H1 (cell line): ENCODE data around the gene C1RL. TPM values are rescaled to one million over a fixed set of nuclear protein-coding genes. Genes with fewer than 3 reads are reported as not detected.

Experiments used
- CTCF ChIA-PET: fragments of 300-600 bp; sonication (Branson Sonifier 250); formaldehyde crosslinking; loops from one replicate; lab custom pipeline; 2021; ENCODE audit not compliant: partially characterized antibody; lab: Charles Lee
- POLR2A ChIA-PET: fragments of 300-600 bp; sonication (Branson Sonifier 250); formaldehyde crosslinking; loops from one replicate; lab custom pipeline; 2021; ENCODE audit warnings: inconsistent platforms; ENCODE audit not compliant: partially characterized antibody; lab: Charles Lee
- DNase-seq, 2 experiments: peaks; one replicate each; pipeline versions ENCODE4 v3.0.0 to v3.0.0-alpha.2; 2010 to 2022; ENCODE audit warnings: low spot score in 2 of 2, low read depth in 1 of 2, mixed read lengths in 1 of 2
- FAIRE-seq: peaks from 2 replicates; lab custom pipeline; 2011; peaks lifted over from hg19 to GRCh38; lab: Jason Lieb, UNC
- H2AFZ ChIP-seq: 2 replicates; pipeline ENCODE4 v1.8.1; 2012; ENCODE audit warnings: low read length, inconsistent platforms
- H2AK5ac ChIP-seq: 2 replicates; pipeline ENCODE4 v1.6.1; 2013; ENCODE audit warnings: low read depth, low read length
- H2BK120ac ChIP-seq: replicated peaks from 2 replicates; pipeline ENCODE3; 2013; ENCODE audit warnings: low read depth, low read length, inconsistent platforms
- H2BK12ac ChIP-seq: 2 replicates; pipeline ENCODE4 v1.6.1; 2013; ENCODE audit warnings: low read depth, low read length
- H2BK15ac ChIP-seq: 2 replicates; pipeline ENCODE4 v1.6.1; 2013; ENCODE audit warnings: low read length
- H2BK20ac ChIP-seq: 2 replicates; pipeline ENCODE4 v1.6.1; 2013; ENCODE audit warnings: low read length
- H2BK5ac ChIP-seq: 2 replicates; pipeline ENCODE4 v1.6.1; 2013; ENCODE audit warnings: low read depth, low read length
- H3K14ac ChIP-seq: 2 replicates; pipeline ENCODE4 v1.6.1; 2013; ENCODE audit warnings: inconsistent platforms; ENCODE audit not compliant: insufficient read length
- H3K18ac ChIP-seq: 2 replicates; pipeline ENCODE4 v1.6.1; 2013; ENCODE audit warnings: low read length; ENCODE audit errors: extremely low read depth
- H3K23ac ChIP-seq: 2 replicates; pipeline ENCODE4 v1.6.1; 2013; ENCODE audit warnings: inconsistent platforms; ENCODE audit not compliant: insufficient read length
- H3K23me2 ChIP-seq: 2 replicates; pipeline ENCODE4 v1.6.1; 2013; ENCODE audit warnings: low read depth, low read length
- H3K27ac ChIP-seq: 2 replicates; pipeline ENCODE4 v1.6.1; 2011; ENCODE audit warnings: low read depth, low read length, inconsistent platforms
- H3K27me3 ChIP-seq, 4 experiments: replicated peaks in 1 of 4; 1 replicate in 1 of 4; 2 replicates in 3 of 4; pipeline versions ENCODE4 v1.6.1 to v1.8.1; 2011 to 2013; ENCODE audit warnings: low read length in 3 of 4, mild to moderate bottlenecking in 3 of 4, inconsistent platforms in 2 of 4, mixed read lengths in 2 of 4, moderate library complexity in 1 of 4; ENCODE audit not compliant: control insufficient read depth in 3 of 4, insufficient read depth in 3 of 4; ENCODE audit errors: extremely low read depth in 1 of 4
- H3K36me3 ChIP-seq, 4 experiments: 2 replicates each; pipeline versions ENCODE4 v1.6.1 to v1.8.1; 2011 to 2013; ENCODE audit warnings: mild to moderate bottlenecking in 4 of 4, low read length in 3 of 4, moderate library complexity in 2 of 4, control low read depth in 1 of 4, inconsistent platforms in 1 of 4; ENCODE audit not compliant: insufficient read depth in 4 of 4, control insufficient read depth in 2 of 4
- H3K4ac ChIP-seq: replicated peaks from 2 replicates; pipeline ENCODE3; 2013; ENCODE audit warnings: low read length, low read depth, mixed read lengths, inconsistent platforms; ENCODE audit not compliant: insufficient read length
- H3K4me1 ChIP-seq, 4 experiments: replicated peaks in 1 of 4; 1 replicate in 1 of 4; 2 replicates in 3 of 4; pipeline versions ENCODE4 v1.6.1 to v1.8.1; 2011 to 2013; ENCODE audit warnings: low read length in 3 of 4, inconsistent platforms in 2 of 4, mixed read lengths in 1 of 4; ENCODE audit not compliant: insufficient read depth in 4 of 4, control insufficient read depth in 3 of 4
- H3K4me2 ChIP-seq, 2 experiments: 2 replicates each; pipeline versions ENCODE4 v1.6.1 to v1.8.1; 2011 to 2013; ENCODE audit warnings: low read depth in 2 of 2, low read length in 2 of 2, control low read depth in 1 of 2, inconsistent platforms in 1 of 2, mild to moderate bottlenecking in 1 of 2; ENCODE audit not compliant: insufficient read depth in 1 of 2
- H3K4me3 ChIP-seq, 4 experiments: fragments of 200-600, 300-600 bp in 1 of 4; sonication (generic), shearing (Covaris generic), sonication (Bioruptor Twin) in 1 of 4; 2 replicates each; pipeline versions ENCODE4 v1.5.1 to v1.8.1; 2011 to 2016; ENCODE audit warnings: low read length in 4 of 4, low read depth in 3 of 4, control low read depth in 2 of 4, inconsistent platforms in 2 of 4, mild to moderate bottlenecking in 2 of 4, mixed read lengths in 1 of 4, moderate library complexity in 1 of 4; ENCODE audit not compliant: insufficient read depth in 2 of 4; ENCODE audit errors: extremely low read depth in 1 of 4
- H3K56ac ChIP-seq: replicated peaks from 2 replicates; pipeline ENCODE3; 2013; ENCODE audit warnings: low read depth, mild to moderate bottlenecking, mixed read lengths, low read length, inconsistent platforms; ENCODE audit not compliant: insufficient read length
- H3K79me1 ChIP-seq: 2 replicates; pipeline ENCODE4 v1.6.1; 2013; ENCODE audit warnings: low read depth, low read length, control low read depth
- H3K79me2 ChIP-seq, 2 experiments: 2 replicates each; pipeline versions ENCODE4 v1.6.1 to v1.8.1; 2012 to 2013; ENCODE audit warnings: low read length in 2 of 2, mild to moderate bottlenecking in 2 of 2, inconsistent platforms in 1 of 2; ENCODE audit not compliant: insufficient read depth in 2 of 2, control insufficient read depth in 1 of 2
- H3K9ac ChIP-seq, 4 experiments: replicated peaks in 1 of 4; 1 replicate in 1 of 4; 2 replicates in 3 of 4; pipeline versions ENCODE4 v1.6.1 to v1.8.1; 2011 to 2013; ENCODE audit warnings: low read depth in 3 of 4, low read length in 3 of 4, control low read depth in 2 of 4, mild to moderate bottlenecking in 2 of 4, moderate library complexity in 2 of 4, inconsistent platforms in 1 of 4; ENCODE audit errors: extremely low read depth in 1 of 4
- H3K9me3 ChIP-seq, 2 experiments: 2 replicates each; pipeline versions ENCODE4 v1.6.1 to v1.8.1; 2012 to 2013; ENCODE audit warnings: mild to moderate bottlenecking in 2 of 2, moderate library complexity in 2 of 2, control low read depth in 1 of 2, inconsistent platforms in 1 of 2, low read depth in 1 of 2, low read length in 1 of 2, mixed read lengths in 1 of 2; ENCODE audit not compliant: insufficient read depth in 2 of 2
- H4K20me1 ChIP-seq, 2 experiments: replicated peaks in 1 of 2; 2 replicates each; pipeline versions ENCODE3 to v1.8.1; 2011 to 2013; ENCODE audit warnings: inconsistent platforms in 2 of 2, low read length in 2 of 2, mild to moderate bottlenecking in 1 of 2; ENCODE audit not compliant: insufficient read depth in 2 of 2, control insufficient read depth in 1 of 2
- H4K5ac ChIP-seq: 2 replicates; pipeline ENCODE4 v1.6.1; 2013; ENCODE audit warnings: low read length, low read depth, mixed read lengths, inconsistent platforms; ENCODE audit not compliant: insufficient read length
- H4K8ac ChIP-seq: 2 replicates; pipeline ENCODE4 v1.8.0; 2013; ENCODE audit warnings: mild to moderate bottlenecking, moderate library complexity, low read length, inconsistent platforms; ENCODE audit not compliant: insufficient read depth; ENCODE audit errors: extremely low read depth
- H4K91ac ChIP-seq: replicated peaks from 2 replicates; pipeline ENCODE3; 2013; ENCODE audit warnings: low read length, mixed read lengths, inconsistent platforms; ENCODE audit not compliant: insufficient read length
- SIX5 ChIP-seq: IDR thresholded peaks from 2 replicates; pipeline ENCODE4 v1.6.1; 2011; ENCODE audit warnings: mild to moderate bottlenecking, low read depth, low read length
- TEAD4 ChIP-seq: IDR thresholded peaks from 2 replicates; pipeline ENCODE4 v1.6.1; 2012; ENCODE audit warnings: low read depth, low read length, inconsistent platforms, mixed read lengths
- WGBS, 2 experiments: shearing (Covaris generic) in 1 of 2; methylation state at CpG; one replicate each; pipeline versions ENCODE4 v1.1.6 to v1.1.7; 2013 to 2015; ENCODE audit warnings: low lambda C conversion rate in 2 of 2, mixed read lengths in 2 of 2, inconsistent platforms in 1 of 2, low coverage in 1 of 2, missing lambda C conversion rate in 1 of 2; ENCODE audit not compliant: insufficient replicate concordance in 2 of 2, insufficient coverage in 1 of 2, insufficient read length in 1 of 2; ENCODE audit errors: extremely low coverage in 1 of 2, missing lambda C conversion rate in 1 of 2; 5-methylcytosine and 5-hydroxymethylcytosine counted together
- polyA plus RNA-seq, 7 experiments: library from polyadenylated mRNA; depleted of rRNA in 3 of 7; stranded (reverse) in 5 of 7; unstranded in 2 of 7; fragments of >200 nt in 5 of 7; fragments of 200-250 nt in 2 of 7; gene quantifications; 1 replicate in 5 of 7; 2 replicates in 1 of 7; 4 replicates in 1 of 7; pipeline versions ENCODE4 v1.2.1 to v1.2.3, GENCODE V29; 2011 to 2013; ENCODE audit warnings: missing spikeins in 2 of 7, mixed read lengths in 2 of 7
- total RNA-seq: library from RNA; stranded (reverse); fragmentation: NEBNext Ultra II Directional; extraction: Animal tissue kit (Norgen Biotek cat#: 25700); gene quantifications from 2 replicates; pipeline ENCODE4 v1.2.1, GENCODE V29; 2021

The C1RL gene
- total and polyA plus RNA-seq, 2 of the 8 experiments (the other 6 are each of a cell fraction or from before 2014, with no cell fraction given): 11.4 to 15.5 TPM

- TF ChIP-seq SIX5: no peak
- TF ChIP-seq TEAD4: no peak
These were observed 5.0 kb downstream of the C1RL start for GRCh38 chr12:7103837-7104584.

More at GRCh38 chr12:7103837-7104584, 5.0 kb downstream of the C1RL start:
- Histone ChIP-seq H3K79me2 (no peaks in the 10 kb centered on the region), H3K27ac (no peak overlapping the region), H3K27me3 (no peaks in the 10 kb centered on the region), H3K4me1 (peaks cover 0 to 2% (median under 1%) of the 10 kb centered on the region in 4 experiments; a peak in 1 of 7 replicates), H4K8ac (no peak overlapping the region), H3K18ac (no peak overlapping the region), H2BK15ac (no peak overlapping the region), H4K20me1 (peaks cover 0 to 4% of the 10 kb centered on the region in 2 experiments), H3K9me3 (peaks cover 0 to 3% of the 10 kb centered on the region in 2 experiments; a peak in 2 of 4 replicates), H3K56ac (no peak overlapping the region), H3K4me3 (no peak overlapping the region), H2BK5ac (no peak overlapping the region), H2BK12ac (no peak overlapping the region), H3K79me1 (peaks cover 2% of the 10 kb centered on the region; the same call in 1 of the 2 replicates), H2BK120ac (no peak overlapping the region), H3K4me2 (no peak overlapping the region), H3K9ac (no peak overlapping the region), H3K36me3 (peaks cover 0 to 7% (median 2%) of the 10 kb centered on the region in 4 experiments; a peak in 4 of 8 replicates), H2AFZ (no peak overlapping the region), H3K14ac (no peak overlapping the region), H3K4ac (no peak overlapping the region), H3K23ac (no peak overlapping the region), H2AK5ac (no peak overlapping the region), H4K91ac (no peak overlapping the region), H3K23me2 (peaks cover 4% of the 10 kb centered on the region), H4K5ac (no peak overlapping the region), H2BK20ac (no peak overlapping the region)
- ChIA-PET POLR2A (interaction anchor here (0.6 to 2.7 kb wide), 4 partner anchors 8 to 45 kb away, joined by 3 to 13 read pairs (median 5); partner anchors contain the start of gene C1R), CTCF (interaction anchor here (0.6 to 1.7 kb wide), 7 partner anchors 9 to 180 kb away, joined by 3 to 7 read pairs (median 3); no protein-coding TSS in a partner anchor)
- FAIRE-seq (no peak), DNase-seq (no peak)
- 84% methylated on average over 14 of the region's 14 CpGs; no CpG with 5 or more reads in 1 of the 2 experiments for WGBS, 2 experiments
